Measurements from ENCODE around the gene SRSF4.
"Not testable (repeated sequence)": the region's sequence is repeated elsewhere in the genome, so short reads cannot be mapped to it uniquely, and the experiment has no call there.

The SRSF4 gene

DNA sequence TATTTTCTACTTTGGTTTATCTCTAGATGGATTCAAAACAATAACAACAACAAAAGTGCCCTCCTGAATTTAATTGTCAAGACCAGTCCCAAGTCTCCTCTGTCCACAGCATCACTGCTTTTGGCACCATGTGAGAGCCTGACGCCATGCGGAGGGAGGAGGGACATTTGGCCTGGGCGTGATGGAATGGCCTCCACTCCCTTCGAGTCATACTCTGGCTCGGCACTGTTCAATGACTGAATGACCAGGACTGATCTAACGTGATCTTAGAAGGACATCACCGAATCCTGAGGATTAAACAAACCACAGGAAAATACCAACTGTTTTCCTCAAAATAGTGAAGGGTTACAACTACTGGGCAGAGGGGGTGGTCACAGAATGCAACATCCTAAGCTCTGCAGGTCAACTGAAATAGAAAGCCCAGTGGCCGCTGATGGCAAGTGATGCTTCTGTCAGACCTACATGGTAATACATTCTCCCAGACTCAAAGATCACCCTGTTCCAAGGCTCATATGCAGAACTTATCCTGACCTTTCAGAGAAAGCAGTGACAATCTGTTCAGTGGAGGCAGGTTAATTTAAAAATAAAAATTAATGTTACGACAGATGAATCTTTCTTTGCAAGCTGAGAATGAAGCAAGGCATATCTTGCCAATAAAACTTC, 19.1 kb downstream of the SRSF4 start:
- no peak for DNase-seq

DNA sequence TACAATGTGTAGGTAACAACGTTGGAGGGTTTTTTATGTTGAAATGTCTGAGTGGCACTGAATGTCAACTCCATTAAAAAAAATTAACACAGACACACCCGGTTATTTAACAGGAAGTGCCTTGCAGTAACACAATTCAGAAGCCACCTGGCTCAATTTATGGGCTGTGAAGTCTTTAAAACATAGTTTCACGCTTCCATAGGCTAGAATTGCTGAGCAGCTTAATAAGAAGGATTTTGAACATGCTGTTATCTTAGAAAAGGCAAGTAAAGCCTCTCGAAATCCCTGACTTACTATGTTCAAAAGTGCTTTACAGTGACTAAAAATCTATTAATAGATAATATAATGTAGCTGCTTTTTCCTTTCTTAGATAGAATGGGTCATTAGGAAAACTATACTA, 19.7 kb downstream of the SRSF4 start:
- no peak for DNase-seq

DNA sequence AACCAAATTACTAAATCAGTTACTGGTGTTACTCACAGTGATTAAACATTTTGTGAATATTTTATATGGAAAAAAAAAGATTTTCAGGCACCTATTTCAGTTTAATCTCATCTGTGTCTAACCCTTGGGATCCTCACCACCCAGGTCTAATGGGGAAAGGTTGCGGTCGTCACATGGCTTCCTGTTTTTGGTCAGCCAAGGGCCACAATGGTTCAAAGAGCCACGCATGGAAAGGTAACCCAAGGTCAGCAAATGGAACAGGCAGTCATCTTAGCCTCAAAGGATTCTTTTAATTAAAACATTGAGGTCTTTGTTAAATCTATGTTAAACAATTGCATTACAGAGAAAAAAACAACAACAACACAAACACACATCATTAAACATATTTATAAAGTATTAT, 21.9 kb downstream of the SRSF4 start:
- no peak for DNase-seq

DNA sequence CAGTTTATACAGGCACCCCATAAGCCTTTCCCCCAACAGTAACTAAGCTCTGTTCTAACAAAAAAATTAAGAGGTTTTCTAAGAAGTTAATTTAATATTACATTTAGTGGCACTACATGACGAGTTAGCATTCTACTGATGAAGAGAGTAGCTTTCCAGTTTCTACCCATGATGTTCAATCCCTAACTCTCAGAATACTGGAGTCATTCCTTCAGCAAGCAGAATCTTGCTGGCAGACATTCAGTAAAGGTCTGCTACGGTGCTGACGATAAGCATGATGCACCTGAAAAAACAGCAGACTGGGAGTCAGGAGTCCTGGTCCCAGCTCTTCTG, 24.5 kb downstream of the SRSF4 start:
- DNase-seq, result no peak

DNA sequence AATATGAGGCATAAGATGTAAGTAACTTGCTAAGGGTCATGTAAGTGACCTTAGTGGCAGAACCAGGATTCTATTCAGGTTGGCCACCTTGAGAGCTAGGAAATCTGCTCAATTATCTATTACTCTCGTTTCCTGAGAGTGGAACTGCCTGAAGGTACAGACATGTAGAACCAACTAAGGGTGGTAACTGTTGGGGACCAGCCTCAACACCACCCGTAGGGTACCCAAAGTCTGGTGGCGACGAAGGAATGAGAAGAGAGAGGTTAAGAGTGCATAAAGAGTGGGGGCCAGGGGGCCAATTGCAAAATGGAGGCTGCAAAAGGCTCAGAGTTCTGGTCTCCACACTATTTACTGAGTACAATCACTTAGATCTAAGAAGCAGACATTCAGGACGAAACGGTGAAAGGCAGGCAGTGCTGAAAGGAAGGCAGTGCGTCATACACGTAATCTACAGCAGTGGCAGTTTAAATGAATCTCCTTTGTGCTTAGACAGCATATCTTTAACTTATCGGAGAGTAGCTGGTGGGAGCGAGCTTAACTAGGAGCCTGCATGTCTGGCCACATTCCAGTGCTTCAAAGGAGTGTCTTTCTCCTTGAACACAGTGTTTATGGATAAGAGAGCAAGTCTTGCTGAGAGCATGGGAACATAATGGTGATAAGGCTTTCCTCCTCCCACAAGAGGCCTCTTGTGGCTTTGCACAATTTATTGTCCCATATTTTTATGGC, 25.0 kb downstream of the SRSF4 start:
- DNase-seq, result no peak

DNA sequence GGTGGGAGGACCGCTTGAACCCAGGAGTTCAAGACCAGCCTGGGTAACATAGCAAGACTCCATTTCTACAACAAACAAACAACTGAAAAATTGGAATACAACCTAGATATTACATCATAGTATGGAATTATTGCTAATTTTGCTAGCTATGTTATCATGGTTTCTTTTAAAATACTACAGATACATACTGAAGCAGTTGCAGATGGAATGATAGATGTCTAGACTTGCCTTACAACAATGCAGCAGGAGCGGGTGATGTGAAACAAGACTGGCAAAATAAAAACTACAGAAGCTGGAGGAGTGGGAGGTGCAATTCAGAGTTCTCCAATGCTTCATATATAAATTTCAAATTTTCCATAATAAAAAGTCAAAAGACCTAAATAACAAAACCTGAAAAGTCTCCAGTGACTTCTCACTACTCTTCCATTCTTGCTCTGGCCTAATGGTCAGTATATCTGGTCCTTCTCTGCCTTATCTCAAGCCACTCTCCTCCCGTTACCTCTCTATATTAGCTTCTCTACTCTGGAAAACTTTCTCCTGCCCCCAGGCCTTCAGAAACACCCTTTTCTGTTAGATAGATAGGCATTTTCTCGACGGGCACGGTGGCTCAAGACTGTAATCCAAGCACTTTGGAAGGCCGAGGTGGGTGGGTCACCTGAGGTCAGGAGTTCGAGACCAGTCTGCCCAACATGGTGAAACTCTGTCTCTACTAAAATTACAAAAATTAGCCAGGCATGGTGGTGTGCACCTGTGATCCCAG, 29.5 kb downstream of the SRSF4 start:
- no peak for DNase-seq

DNA sequence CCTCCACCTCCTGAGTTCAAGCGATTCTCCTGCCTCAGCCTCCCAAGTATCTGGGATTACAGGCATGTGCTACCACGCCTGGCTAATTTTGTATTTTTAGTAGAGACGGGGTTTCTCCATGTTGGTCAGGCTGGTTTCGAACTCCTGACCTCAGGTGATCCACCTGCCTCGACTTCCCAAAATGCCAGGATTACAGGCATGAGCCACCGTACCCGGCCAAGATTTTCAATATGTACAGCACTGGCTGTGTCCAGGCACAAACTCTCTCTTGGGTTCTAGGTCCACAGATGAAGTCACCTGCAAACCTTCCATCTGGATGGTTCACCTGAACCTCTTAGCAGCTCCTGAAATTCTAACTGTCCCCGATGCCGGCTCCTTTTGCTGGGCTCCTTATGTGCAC, 31.4 kb downstream of the SRSF4 start:
- DNase-seq, result not testable (repeated sequence)

DNA sequence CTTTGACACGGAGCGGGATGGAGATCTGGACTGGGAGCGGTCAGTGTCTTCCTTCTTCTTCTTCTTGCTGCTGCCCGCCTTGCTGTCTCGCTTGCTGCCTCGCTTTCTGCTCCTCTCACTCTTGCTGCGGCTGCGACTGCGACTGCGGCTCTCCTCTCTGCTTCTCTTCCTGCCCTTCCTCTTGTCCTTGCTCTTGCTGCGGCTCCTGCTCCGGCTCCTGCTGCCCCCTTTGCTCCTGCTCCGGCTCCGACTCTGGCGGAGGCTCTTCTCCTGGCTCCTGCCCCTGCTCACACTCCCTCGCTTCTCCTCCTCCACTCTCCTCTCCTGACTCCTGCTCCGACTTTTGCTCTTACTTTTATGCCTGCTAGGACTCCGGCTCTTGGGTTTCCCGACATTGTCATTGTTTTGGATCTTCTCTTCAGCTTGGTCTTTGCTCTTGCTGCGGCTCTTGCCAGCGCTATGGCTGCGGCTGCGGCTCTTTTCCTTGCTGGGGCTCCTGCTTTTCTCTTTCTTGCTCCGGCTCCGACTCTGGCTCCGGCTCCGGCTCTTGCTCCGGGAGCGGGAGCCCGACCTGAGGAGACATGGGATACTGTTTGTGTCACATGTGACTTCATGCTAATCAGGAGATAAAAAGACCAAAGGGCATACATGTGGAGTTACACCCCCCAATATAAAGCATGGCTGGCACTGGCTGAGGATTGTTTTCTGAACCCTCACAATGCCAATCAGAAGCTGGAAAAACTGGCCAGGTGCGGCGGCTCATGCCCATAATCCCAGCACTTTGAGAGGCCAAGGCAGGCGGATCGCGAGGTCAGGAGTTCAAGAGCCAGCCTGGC, 32.8 kb downstream of the SRSF4 start:
- DNase-seq, result no peak

DNA sequence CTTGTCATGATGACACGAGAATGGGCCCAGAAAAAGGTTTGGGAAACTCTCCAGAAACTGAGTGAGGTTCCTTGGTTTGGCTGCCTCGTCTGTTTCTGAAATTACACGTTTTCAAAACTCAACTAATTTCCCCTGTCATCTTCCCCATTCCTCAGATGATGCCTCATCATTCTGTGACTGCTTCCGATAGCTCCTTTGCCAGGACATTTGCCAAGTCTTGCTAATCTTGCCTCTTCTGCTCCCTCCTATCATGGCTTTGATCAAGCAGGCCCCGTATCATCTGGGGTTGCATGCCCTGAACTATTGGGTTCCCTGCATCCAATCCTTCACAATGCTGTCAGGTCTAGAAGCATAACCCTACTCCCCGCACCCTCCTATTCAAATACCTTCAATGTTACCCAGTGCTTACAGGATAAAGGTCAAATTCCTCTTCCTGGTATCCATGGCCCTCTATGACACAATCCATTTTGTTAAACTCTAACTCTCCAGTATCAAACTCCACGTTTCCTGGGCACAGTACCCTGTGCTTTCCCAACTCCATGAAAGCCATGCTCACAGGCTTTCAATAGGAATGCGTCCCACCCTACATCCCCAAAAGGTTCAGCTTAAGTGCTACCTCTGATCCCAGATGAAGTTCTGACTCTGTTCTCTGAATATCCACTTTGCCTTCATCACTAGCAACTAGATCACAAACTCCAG, 35.8 kb downstream of the SRSF4 start:
- DNase-seq, result no peak

DNA sequence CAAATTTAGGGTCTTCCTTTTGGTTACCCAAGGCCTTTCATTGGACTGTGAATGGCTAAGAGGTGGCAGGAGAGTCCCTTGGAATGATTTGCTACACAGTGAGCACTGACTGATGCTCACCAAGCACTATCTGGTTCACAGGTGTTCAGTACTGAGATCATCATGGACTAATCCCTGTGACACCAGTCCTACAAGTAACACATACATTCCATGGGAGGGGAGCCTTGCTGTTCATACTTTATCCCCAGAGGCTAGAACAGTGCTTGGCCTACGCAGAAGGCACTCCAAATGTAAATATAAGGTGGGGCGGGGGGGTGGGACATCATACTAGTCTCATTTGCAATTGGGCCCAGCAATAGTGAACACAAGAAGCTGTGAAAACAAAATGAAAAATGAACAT, 37.5 kb downstream of the SRSF4 start:
- DNase-seq, result no peak

DNA sequence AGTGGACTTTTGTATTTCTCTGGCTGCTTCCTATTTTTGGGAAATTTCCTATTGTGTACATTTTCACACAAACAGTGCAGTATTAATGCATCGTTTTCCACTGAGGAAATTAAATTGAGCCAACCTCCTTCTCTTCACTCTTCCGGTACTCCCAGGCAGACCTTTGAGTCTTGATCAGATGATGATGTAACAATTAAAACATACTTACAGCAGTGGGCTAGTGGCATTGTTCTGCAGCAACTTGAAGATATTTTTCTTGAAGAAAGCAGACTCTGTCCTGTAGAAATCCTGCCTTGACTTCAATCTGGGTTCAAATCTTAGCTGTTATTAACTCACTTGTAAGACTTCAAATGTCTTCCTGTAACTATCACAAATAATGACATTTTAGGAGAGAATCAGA, 39.0 kb downstream of the SRSF4 start:
- no peak for DNase-seq

DNA sequence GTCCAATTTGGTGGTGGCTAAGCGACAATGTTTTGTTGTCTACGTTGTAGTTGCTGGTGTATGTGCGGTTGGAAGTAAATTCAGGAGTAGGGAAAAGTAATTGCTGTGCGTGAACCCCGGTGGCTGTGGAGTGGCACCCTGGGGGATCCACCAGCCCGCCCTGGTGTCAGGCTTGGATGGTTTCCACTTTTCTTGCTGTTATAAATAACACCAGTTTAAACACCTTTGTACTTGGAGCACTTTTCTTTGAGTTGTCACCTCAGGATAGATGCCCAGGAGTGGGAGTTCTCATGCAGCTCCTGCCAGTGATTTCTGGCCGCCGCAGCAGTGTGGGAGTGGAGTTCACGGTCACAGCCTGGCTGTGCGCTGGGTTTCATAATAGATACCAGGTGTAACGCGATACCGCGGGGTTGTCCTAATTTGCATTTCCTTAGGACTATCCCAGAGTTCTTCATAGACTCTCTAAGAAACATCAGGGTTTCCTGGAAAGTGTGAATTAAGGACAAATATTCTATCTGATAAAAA, 45.2 kb downstream of the SRSF4 start:
- no peak for DNase-seq

DNA sequence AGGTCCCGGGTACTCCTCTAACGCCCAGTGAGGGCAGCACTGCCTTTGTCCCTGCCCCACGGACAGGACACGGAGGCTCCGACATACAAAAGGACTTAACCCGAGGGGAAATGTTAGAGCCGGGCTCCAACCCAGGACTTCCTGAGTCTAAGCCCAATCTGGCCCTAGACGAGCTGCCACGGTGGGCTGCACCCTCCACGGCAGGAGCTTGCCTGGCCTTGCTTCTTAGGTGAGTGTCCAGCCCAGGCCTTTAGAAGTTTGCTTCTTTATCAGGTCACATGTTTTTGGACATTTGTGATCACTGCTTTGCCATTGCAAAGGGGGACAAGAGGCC, 47.0 kb downstream of the SRSF4 start:
- no peak for DNase-seq

DNA sequence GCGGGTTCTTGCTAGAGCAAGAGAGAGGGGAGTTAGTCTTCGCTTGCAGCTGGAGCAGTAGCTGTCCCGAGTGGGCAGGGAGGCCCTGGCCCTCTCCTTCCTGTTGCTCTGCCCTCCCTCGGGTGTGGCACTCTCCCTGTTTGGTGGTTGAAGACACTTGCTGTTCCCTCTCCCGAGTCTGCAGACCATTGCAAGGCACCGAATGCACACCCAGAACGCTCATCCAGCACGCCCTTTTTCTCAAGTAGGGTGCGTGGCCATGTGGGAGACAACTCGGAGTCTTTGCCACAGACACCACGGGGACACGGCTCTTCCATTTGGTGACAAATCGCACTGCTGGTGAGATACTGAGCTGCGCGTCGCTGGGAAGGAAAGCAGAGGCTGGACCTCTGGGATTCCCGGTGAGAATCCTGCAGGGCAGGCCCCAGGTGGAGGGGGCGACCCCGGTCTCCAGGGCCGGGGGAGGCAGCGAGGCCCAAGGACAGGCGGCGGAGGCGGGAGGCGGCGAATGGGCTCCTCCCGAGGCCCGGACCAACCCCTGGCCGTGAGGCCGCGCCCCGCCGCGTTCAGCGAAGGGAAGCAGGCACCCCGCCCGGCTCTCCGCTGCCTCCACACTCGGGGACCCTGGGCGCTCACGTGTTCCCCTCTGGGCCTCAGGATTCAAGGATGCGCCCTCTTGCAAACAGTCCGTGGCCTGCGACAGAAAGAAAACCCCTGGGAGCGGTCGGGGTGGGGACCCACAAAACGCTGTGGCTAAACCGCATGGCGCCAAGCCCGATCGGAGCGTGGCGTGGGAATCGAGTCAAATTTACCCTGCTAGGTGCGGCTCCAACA, 47.6 kb downstream of the SRSF4 start:
- no peak for DNase-seq

DNA sequence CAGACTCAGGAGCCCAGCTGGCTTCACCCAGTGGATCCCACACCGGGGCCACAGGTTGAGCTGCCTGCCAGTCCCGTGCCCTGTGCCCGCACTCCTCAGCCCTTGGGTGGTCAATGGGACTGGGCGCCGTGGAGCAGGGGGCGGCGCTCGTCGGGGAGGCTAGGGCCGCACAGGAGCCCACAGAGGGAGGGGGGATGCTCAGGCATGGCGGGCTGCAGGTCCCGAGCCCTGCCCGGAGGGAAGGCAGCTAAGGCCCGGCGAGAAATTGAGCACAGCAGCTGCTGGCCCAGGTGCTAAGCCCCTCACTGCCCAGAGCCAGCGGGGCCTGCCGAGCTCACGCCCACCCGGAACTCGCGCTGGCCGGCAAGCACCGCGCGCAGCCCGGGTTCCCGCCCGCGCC, 50.6 kb downstream of the SRSF4 start:
- not testable (repeated sequence) for DNase-seq

DNA sequence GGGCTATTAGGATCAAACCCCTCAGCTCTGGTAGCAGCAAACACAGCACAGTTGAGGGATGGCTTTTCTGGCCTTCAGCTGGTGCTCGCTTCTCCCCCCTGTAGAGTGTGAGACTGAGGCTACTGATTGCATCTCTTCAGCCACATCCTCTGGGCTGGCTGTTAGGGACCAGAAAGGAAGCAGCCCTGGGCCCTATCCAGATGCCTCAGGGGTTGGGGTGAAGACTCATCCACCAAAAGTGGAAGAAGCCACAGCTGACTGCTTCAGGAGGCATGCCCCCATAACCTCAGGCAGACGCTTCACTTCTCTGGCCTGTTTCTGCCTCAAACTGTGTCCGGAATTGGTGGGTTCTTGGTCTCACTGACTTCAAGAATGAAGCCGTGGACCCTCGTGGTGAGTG, 51.8 kb downstream of the SRSF4 start:
- no peak for DNase-seq

DNA sequence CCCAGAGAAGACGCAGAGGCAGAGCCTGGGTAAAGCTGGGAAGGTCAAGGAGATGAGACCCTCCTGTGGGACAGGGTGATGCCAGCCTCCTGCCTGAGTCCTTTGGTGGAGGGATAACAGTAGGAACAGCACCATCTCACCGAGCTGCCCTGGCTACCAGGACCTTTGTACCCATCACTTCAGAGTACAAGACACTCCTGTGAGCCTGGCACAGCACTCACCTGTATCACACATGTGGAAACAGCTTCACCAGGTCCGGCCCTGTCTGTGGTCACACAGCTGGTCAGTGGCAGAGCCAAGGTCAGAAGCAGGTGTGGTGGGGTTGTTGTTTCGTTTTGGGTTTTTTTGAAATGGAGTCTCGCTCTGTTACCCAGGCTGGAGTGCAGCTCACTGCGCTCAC, 53.0 kb downstream of the SRSF4 start:
- no peak for DNase-seq

DNA sequence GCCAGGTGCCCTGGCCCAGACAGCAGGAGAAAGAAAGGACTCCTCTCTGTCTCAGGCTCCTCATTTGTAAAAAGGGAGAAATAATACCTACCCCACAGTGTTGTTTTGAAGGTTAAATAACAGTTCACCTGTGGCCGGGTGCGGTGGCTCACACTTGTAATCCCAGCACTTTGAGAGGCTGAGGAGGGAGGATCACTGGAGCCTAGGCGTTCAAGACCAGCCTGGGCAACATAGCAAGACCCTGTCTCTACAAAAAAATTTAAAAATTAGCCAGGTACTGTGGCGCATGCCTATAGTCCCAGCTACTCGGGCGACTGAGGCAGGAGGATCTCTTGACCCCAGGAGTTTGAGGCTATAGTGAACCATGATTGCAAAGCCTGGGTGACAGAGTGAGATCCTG, 55.5 kb downstream of the SRSF4 start:
- no peak for DNase-seq

DNA sequence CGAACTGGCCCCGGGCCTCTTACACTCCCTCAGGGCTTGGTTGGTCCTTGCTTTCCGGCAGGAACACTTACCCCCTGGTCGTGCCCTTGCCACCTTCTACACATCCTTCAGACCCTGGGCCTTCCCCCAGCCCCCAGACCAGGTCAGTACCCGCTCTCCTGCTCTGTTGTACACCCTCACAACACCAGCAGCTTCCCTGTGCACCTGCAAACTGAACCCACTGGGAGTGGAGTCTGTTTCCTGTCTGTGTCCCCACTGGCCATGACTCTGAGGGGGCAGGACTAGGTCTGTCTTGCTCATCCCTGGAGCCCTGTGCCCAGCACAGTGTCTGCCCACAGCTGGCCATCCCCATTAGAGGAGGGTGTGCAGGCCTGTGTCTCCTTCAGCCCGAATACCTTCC, 55.9 kb downstream of the SRSF4 start:
- DNase-seq, result no peak

DNA sequence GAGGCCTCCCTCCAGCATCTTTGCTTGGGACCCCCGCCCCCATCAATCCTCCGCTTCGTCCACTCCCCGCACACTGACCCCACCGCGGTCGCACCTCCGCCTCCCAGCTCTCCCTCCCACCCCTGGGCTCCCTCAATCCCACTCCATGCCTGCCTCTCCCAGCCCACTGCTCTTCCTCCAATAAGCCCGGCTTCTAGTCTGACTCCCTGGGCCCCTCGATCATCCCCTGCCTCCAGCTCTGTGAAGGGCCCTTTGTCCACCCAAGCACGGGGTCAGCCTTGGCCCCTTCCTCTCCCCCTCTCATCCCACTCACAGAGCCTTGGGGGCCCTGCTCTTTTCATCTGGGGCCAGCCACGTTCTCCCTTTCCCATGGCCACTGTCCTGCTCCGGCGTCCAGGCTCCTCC, 56.5 kb downstream of the SRSF4 start:
- DNase-seq, result no peak

DNA sequence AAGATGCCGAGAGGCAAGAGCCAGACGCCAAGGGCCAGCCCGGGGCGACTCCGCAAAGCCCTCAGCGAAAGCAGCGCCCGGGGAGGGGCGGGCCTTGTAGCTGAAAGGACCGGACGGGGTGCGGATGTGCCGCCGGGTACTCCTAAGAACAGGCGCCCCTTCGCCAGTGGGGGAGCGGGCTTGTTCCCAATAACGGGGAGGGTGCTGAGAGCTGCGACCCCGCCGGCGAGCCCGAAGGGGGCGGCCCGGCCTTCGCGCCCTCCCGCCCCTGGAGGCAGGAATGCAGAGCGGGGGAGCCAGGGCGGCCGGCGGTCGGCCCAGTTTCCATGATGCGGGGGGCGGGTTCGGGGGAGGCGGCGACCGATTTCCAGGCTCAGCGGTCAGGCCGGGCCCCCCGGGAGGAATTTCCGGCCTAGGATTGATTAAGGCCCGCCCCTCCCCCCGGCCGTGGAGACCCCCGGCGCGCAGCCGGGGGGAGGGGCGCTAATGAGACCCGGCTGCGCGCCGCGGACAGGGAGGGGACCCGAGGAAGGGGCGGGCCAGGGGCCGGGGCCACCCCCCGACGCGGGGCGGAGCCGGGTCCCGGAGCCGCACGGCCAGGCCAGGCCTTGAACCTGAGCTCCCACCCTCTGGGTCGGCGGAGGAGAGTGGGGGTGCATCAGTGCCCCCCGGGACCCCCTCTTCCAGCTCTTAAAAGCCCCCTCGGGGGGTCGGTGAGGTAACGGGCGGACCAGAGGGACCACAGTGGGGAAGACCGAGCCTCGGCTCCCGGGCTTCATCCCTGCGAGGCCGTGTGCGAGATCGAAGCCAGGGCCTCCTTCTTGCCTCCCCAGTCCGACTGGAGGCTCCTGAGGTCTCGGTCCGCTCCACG, 57.1 kb downstream of the SRSF4 start:
- no peak for DNase-seq
